Prostate gland (tissue), 2 donors: ENCODE measurements around the gene WFDC2. TPM values are rescaled to one million over a fixed set of nuclear protein-coding genes. Genes with fewer than 3 reads are reported as not detected.

ENCODE experiments used
- DNase-seq: peaks from one replicate; pipeline ENCODE4 v3.0.0-alpha.2; 2019; ENCODE audit warnings: low spot score
- H3K27ac ChIP-seq, 2 donors: fragments of 200-600 bp; sonication (generic); 2 replicates each; pipeline ENCODE4 v1.5.1; 2017 to 2019
- H3K27me3 ChIP-seq: fragments of 200-600 bp; sonication (generic); replicated peaks from 2 replicates; pipeline ENCODE4 v1.5.1; 2019; ENCODE audit not compliant: insufficient read depth
- H3K36me3 ChIP-seq, 2 donors: fragments of 200-600 bp; sonication (generic); 1 replicate in 1 of 2; 2 replicates in 1 of 2; pipeline versions ENCODE4 v1.5.1 to v1.8.1; 2017 to 2019
- H3K4me1 ChIP-seq: fragments of 200-600 bp; sonication (generic); replicated peaks from 2 replicates; pipeline ENCODE4 v1.5.1; 2019
- H3K4me3 ChIP-seq, 2 donors: fragments of 200-600 bp; sonication (generic); 2 replicates each; pipeline ENCODE4 v1.5.1; 2017 to 2019
- H3K9me3 ChIP-seq: fragments of 200-600 bp; sonication (generic); 2 replicates; pipeline ENCODE4 v1.5.1; 2017
- CTCF ChIP-seq, 4 experiments: fragments of 200-600 bp in 2 of 4; fragments of 450-650 bp in 2 of 4; sonication (generic) in 2 of 4; IDR thresholded peaks; 1 replicate in 3 of 4; 2 replicates in 1 of 4; pipeline ENCODE4 v1.5.1; 2016 to 2019; ENCODE audit warnings: antibody characterized with exemption in 4 of 4, mild to moderate bottlenecking in 2 of 4, moderate library complexity in 2 of 4
- POLR2A ChIP-seq: fragments of 450-650 bp; IDR thresholded peaks from one replicate; pipeline ENCODE4 v1.6.1; 2016; ENCODE audit warnings: antibody characterized with exemption, mild to moderate bottlenecking
- POLR2AphosphoS5 ChIP-seq: sonication (generic); formaldehyde crosslinking; IDR thresholded peaks from one replicate; pipeline ENCODE4 v1.6.1; 2017; ENCODE audit warnings: antibody characterized with exemption
- WGBS: methylation state at CpG from one replicate; pipeline ENCODE4 v1.1.5; 2018; 5-methylcytosine and 5-hydroxymethylcytosine counted together
- intact Hi-C: fragments of 100-400 bp; cut with DNase I; formaldehyde crosslinking; loops from one replicate; pipeline ENCODE4 v1.14.2; 2022
- total RNA-seq, 2 donors: library from RNA; depleted of rRNA; stranded (reverse); fragments of >200 nt; gene quantifications; one replicate each; pipeline ENCODE4 v1.1.0, GENCODE V29; 2016

WFDC2 gene
- total RNA-seq, 2 donors from 2014 or later: 100.0 to 122 TPM

- 60% methylated on average over 4 of the region's 4 CpGs for WGBS
- intact Hi-C loops: no loop called here
- Histone ChIP-seq H3K4me3 (no peak overlapping the region), H3K27ac (no peak overlapping the region), H3K4me1 (no peaks in the 10 kb centered on the region), H3K27me3 (peaks cover 2% of the 10 kb centered on the region), H3K36me3 (no peaks in the 10 kb centered on the region), H3K9me3 (no peaks in the 10 kb centered on the region)
- TF ChIP-seq CTCF (IDR thresholded peaks at IDR 0.05) (no peak), POLR2A (no peak), POLR2AphosphoS5 (no peak)
- DNase-seq: no peak
Observed at GRCh38 chr20:45509091-45509490, 39.5 kb downstream of the WFDC2 start.

GRCh38 chr20:45510242-45510862, 40.8 kb downstream of the WFDC2 start:
- Histone ChIP-seq H3K9me3 (no peaks in the 10 kb centered on the region), H3K36me3 (no peaks in the 10 kb centered on the region), H3K4me1 (no peaks in the 10 kb centered on the region), H3K4me3 (no peak overlapping the region), H3K27ac (no peak overlapping the region), H3K27me3 (peaks cover 2% of the 10 kb centered on the region)
- intact Hi-C loops: no loop called here
- WGBS: 80% methylated on average over 5 of the region's 5 CpGs
- no peak for TF ChIP-seq POLR2A
- TF ChIP-seq POLR2AphosphoS5: no peak
- no peak for TF ChIP-seq CTCF (IDR thresholded peaks at IDR 0.05)
- DNase-seq: no peak

GRCh38 chr20:45515147-45515913, 45.8 kb downstream of the WFDC2 start, which contains the start of gene SPINT3:
TSS of gene SPINT3 (minus strand) at chr20:45515622. CDS start at chr20:45515608, 14 bp downstream.
- no peaks in the 10 kb centered on the region for H3K9me3 ChIP-seq
- intact Hi-C loops: no loop called here
- TF ChIP-seq POLR2AphosphoS5 (no peak), POLR2A (no peak), CTCF (IDR thresholded peaks at IDR 0.05) (no peak)
- H3K4me1 ChIP-seq: no peaks in the 10 kb centered on the region
- H3K27me3 ChIP-seq: no peaks in the 10 kb centered on the region
- H3K27ac ChIP-seq: no peak within 1 kb of the TSS
- H3K36me3 ChIP-seq: no peaks in the 10 kb centered on the region
- peak; percentile 5 for DNase-seq
- 63% methylated on average over 5 of the region's 5 CpGs for WGBS
- no peak within 1 kb of the TSS for H3K4me3 ChIP-seq

- peak; percentile 56 for DNase-seq
- Histone ChIP-seq H3K9me3 (no peaks in the 10 kb centered on the region), H3K4me3 (no peak overlapping the region), H3K27me3 (no peaks in the 10 kb centered on the region), H3K36me3 (no peaks in the 10 kb centered on the region), H3K27ac (no peak overlapping the region), H3K4me1 (no peaks in the 10 kb centered on the region)
- intact Hi-C loops: no loop called here
- 21% methylated on average over 2 of the region's 2 CpGs for WGBS
- TF ChIP-seq POLR2A: no peak
- TF ChIP-seq CTCF (IDR thresholded peaks at IDR 0.05): no peak
- peak; percentile 66 for TF ChIP-seq POLR2AphosphoS5
Observed at GRCh38 chr20:45518282-45518681, 48.7 kb downstream of the WFDC2 start.
